Loucy (cell line): Measurements from ENCODE around the gene ZNF165.

Experiments
- CTCF ChIP-seq: fragments of 200-600 bp; sonication (generic); conservative IDR thresholded peaks from 2 replicates; pipeline ENCODE4 v1.5.1; 2014; ENCODE audit warnings: mild to moderate bottlenecking, antibody characterized with exemption, low read length
- EZH2phosphoT487 ChIP-seq: fragments of 200-600 bp; IDR thresholded peaks from 2 replicates; pipeline ENCODE4 v1.6.1; 2018; ENCODE audit warnings: antibody characterized with exemption, mild to moderate bottlenecking, moderate library complexity, borderline replicate concordance

GRCh38 chr6:28105245-28105639 is 24.9 kb downstream of the ZNF165 start:
- TF ChIP-seq CTCF (no peak), EZH2phosphoT487 (no peak)
